ENCODE measurements around the gene ATE1.

Gene ATE1

DNA sequence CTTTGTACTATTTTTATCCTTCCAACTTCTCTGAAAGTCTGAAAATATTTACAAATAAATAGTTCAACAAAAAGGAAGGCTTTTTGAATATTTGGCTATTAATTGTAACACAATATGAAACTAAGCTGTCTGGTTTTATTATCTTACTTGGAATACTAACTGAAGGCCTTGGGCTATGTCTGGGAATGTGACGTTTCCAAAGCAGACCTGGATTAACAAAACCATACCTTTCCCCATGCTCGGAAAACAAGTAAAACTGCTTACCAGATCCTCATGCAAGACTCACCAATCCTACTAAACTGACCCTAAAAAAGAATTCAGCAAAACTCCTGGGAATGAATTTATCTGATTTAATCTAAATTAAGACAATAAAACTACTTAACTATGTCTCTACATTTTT is 116.4 kb downstream of the ATE1 start:
- DNase-seq (ENCODE audit: low read depth): no peak

DNA sequence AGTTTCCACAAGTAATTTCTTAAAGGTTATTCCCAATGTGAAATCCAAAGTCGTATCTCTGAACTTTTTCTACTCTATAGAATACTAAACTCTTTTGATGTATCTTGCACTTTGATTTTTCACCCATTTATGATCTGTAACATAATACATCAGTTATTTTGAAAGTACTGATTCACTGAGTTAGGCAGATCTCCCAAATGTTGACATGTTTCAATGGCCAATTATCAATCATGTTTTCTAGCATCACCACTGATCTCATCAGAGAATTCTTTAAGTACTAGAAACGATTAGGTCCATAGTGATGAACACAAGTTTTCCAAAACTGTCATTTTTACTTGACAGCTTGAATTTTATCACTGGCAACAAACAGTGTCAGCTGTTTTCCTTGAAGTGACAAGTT is 119.0 kb downstream of the ATE1 start:
- H3K4me3 ChIP-seq (ENCODE audit: low read depth, low read length): no peak overlapping the region
- TF ChIP-seq, protein P1, sequence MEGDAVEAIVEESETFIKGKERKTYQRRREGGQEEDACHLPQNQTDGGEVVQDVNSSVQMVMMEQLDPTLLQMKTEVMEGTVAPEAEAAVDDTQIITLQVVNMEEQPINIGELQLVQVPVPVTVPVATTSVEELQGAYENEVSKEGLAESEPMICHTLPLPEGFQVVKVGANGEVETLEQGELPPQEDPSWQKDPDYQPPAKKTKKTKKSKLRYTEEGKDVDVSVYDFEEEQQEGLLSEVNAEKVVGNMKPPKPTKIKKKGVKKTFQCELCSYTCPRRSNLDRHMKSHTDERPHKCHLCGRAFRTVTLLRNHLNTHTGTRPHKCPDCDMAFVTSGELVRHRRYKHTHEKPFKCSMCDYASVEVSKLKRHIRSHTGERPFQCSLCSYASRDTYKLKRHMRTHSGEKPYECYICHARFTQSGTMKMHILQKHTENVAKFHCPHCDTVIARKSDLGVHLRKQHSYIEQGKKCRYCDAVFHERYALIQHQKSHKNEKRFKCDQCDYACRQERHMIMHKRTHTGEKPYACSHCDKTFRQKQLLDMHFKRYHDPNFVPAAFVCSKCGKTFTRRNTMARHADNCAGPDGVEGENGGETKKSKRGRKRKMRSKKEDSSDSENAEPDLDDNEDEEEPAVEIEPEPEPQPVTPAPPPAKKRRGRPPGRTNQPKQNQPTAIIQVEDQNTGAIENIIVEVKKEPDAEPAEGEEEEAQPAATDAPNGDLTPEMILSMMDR (conservative IDR thresholded peaks at IDR 0.05; ENCODE audit: low read depth, low read length): no peak
- no peak for DNase-seq (ENCODE audit: low read depth)

More for the DNA sequence above, 116.4 kb downstream of the ATE1 start:
- no peak overlapping the region for H3K4me3 ChIP-seq (ENCODE audit: low read depth, low read length)
- TF ChIP-seq, protein P1 (conservative IDR thresholded peaks at IDR 0.05; ENCODE audit: low read depth, low read length): no peak

DNA sequence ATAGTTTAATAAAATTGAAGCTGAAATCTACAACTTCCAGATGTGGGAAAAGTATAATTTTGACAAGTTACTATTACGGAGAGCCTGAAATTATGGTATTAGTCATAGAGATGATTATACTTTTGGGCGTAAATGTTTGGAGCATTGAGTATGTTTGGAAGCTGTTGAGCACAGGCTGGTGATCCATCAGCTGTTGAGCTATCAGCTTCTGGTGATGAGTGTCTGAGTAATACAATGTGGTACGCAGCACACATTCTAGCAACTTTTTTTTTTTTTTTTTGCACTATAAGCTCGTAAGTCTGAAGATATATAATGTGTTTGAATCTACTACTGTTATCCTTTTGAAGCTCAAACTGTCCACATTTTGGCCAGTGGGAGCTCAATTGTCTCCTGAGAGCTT is 123.4 kb downstream of the ATE1 start:
- TF ChIP-seq, protein P1 (conservative IDR thresholded peaks at IDR 0.05; ENCODE audit: low read depth, low read length): no peak
- H3K4me3 ChIP-seq (ENCODE audit: low read depth, low read length): no peak overlapping the region
- DNase-seq (ENCODE audit: low read depth): peak; percentile 70

DNA sequence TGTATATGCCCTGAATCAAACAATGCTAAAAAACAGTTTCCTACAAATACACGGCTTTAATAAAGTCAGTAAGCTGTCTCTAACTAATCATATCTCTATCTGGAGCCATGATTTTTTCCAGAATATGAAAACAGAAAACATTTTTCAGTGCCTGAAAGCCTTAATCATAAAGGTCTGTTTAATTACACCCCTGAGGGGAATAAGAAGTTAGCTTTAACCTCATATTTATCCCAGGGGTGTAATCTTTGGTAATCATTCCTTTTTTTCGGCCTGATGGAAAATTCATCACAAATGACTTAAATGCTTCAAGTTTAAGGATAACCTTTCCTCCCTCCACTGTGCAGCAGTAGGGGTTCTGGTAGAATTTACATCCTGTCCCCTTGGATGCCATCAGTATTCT is 124.2 kb downstream of the ATE1 start:
- TF ChIP-seq, protein P1 (conservative IDR thresholded peaks at IDR 0.05; ENCODE audit: low read depth, low read length): no peak

DNA sequence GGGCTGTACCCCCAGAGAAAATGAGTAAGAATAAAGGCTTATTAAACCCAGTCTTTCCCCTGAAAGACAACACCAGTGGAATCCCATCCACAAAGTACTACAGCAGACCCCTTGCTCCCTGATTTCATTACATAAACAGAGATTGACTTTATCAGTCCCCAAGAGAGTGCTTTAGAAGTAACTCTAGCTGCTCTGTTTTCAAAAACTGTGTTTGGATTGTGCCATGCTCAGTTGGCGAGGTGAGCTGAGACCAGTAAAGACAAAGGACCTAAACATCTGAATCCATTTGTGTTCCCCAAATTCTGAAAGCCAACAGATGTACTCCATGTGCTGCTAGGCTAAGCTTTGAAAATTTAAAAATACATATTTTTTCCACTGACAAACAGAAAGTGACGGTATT is 127.0 kb downstream of the ATE1 start:
- no peak overlapping the region for H3K4me3 ChIP-seq (ENCODE audit: low read depth, low read length)
- no peak for DNase-seq (ENCODE audit: low read depth)
- TF ChIP-seq, protein P1 (conservative IDR thresholded peaks at IDR 0.05; ENCODE audit: low read depth, low read length): no peak

More for the DNA sequence above, 124.2 kb downstream of the ATE1 start:
- DNase-seq (ENCODE audit: low read depth): no peak
- H3K4me3 ChIP-seq (ENCODE audit: low read depth, low read length): no peak overlapping the region

DNA sequence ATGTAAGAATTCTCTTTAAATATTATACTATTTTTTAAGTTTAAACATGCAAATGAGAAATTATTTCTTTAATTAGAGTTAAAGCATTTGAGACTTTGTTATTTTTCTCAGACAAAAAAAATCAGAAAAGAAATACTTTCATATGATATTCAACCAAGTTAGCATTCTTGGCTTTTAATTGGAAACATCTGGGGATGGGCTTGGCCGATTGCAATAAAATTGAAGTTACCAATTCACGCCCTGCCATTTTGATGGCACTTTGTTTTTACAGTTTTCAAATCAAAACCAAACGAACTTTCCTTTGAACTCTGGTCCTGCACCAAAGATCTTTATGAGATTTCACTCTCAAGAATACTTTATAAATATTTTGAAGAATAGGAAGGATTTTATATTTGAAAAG is 127.7 kb downstream of the ATE1 start:
- H3K4me3 ChIP-seq (ENCODE audit: low read depth, low read length): no peak overlapping the region
- DNase-seq (ENCODE audit: low read depth): no peak
- TF ChIP-seq, protein P1 (conservative IDR thresholded peaks at IDR 0.05; ENCODE audit: low read depth, low read length): no peak

DNA sequence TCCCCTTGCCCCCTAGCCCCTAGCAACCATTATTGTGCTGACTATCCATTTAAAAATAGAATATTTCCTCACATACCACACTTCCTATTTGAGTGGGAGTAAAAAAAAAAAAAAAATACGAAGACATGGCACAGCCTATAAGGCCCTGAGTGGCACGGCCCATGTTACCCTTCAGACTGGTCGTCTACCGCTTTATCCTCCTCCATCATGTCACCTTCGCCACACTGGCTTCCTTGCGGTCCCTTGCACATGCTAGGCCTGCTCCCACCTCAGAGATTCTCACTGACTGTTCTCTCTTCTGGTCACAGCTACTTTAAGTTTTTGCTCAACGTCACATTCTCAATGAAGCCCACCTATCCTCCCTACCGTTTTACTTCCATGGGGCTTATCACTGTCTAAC is 130.3 kb downstream of the ATE1 start:
- no peak for DNase-seq (ENCODE audit: low read depth)
- TF ChIP-seq, protein P1 (conservative IDR thresholded peaks at IDR 0.05; ENCODE audit: low read depth, low read length): no peak

More for the DNA sequence above, 130.3 kb downstream of the ATE1 start:
- H3K4me3 ChIP-seq (ENCODE audit: low read depth, low read length): no peak overlapping the region
